HepG2 (cell line): ENCODE measurements around the gene ANTKMT. TPM values are rescaled to one million over a fixed set of nuclear protein-coding genes. Genes with fewer than 3 reads are reported as not detected.

Experiments used
- EP300 ChIP-seq, 3 experiments: sonication (generic) in 1 of 3; formaldehyde crosslinking in 1 of 3; IDR thresholded peaks; 2 replicates each; pipeline versions ENCODE4 v1.5.1 to v1.6.1; 2011 to 2020; ENCODE audit warnings: low read depth in 2 of 3, low read length in 2 of 3, borderline replicate concordance in 1 of 3, improper control_type of control experiment in 1 of 3, mild to moderate bottlenecking in 1 of 3, missing genetic modification reagents in 1 of 3, moderate library complexity in 1 of 3
- FOXO4 ChIP-seq: sonication (generic); formaldehyde crosslinking; conservative IDR thresholded peaks from 2 replicates; pipeline ENCODE4 v1.8.1; 2023; ENCODE audit warnings: missing genetic modification reagents
- HMGXB3 ChIP-seq: sonication (generic); formaldehyde crosslinking; IDR thresholded peaks from 2 replicates; pipeline ENCODE4 v1.4.0; 2020; ENCODE audit warnings: missing genetic modification reagents, borderline replicate concordance
- NCOA1 ChIP-seq: sonication (generic); formaldehyde crosslinking; IDR thresholded peaks from 2 replicates; pipeline ENCODE4 v1.9.0; 2021; ENCODE audit warnings: missing genetic modification reagents
- NONO ChIP-seq, 2 experiments: fragments of 450-650 bp in 1 of 2; sonication (generic) in 1 of 2; formaldehyde crosslinking in 1 of 2; IDR thresholded peaks in 1 of 2; conservative IDR thresholded peaks in 1 of 2; 2 replicates each; pipeline versions ENCODE4 v1.6.1 to v1.8.0; 2017 to 2022; ENCODE audit warnings: mild to moderate bottlenecking in 1 of 2, missing genetic modification reagents in 1 of 2, moderate library complexity in 1 of 2
- PHB2 ChIP-seq: fragments of 450-650 bp; IDR thresholded peaks from 2 replicates; pipeline ENCODE4 v1.6.1; 2018; ENCODE audit not compliant: partially characterized antibody
- RFX1 ChIP-seq: fragments of 450-650 bp; IDR thresholded peaks from 2 replicates; pipeline ENCODE4 v1.6.1; 2017
- SETDB1 ChIP-seq: sonication (generic); formaldehyde crosslinking; IDR thresholded peaks from 2 replicates; pipeline ENCODE4 v1.5.1; 2020; ENCODE audit warnings: missing genetic modification reagents, mild to moderate bottlenecking, borderline replicate concordance
- U2AF1 ChIP-seq: fragments of 200-400 bp; formaldehyde crosslinking; optimal IDR thresholded peaks from 2 replicates; pipeline ENCODE3; 2017; ENCODE audit warnings: mild to moderate bottlenecking, low read depth, low read length
- ZBTB7B ChIP-seq: sonication (generic); formaldehyde crosslinking; IDR thresholded peaks from 2 replicates; pipeline ENCODE4 v1.4.0; 2020; ENCODE audit warnings: missing genetic modification reagents
- ZKSCAN5 ChIP-seq: sonication (generic); formaldehyde crosslinking; IDR thresholded peaks from 2 replicates; pipeline ENCODE4 v1.5.1; 2020; ENCODE audit warnings: mild to moderate bottlenecking, missing genetic modification reagents
- ZNF101 ChIP-seq: sonication (generic); formaldehyde crosslinking; IDR thresholded peaks from 2 replicates; pipeline ENCODE4 v1.4.0; 2020; ENCODE audit warnings: mild to moderate bottlenecking, low read depth, missing genetic modification reagents, borderline replicate concordance
- ZNF20 ChIP-seq: sonication (generic); formaldehyde crosslinking; IDR thresholded peaks from 2 replicates; pipeline ENCODE4 v1.4.0; 2020; ENCODE audit warnings: mild to moderate bottlenecking, moderate library complexity, missing genetic modification reagents
- ZNF276 ChIP-seq: sonication (generic); formaldehyde crosslinking; IDR thresholded peaks from 2 replicates; pipeline ENCODE4 v1.4.0; 2020; ENCODE audit warnings: mild to moderate bottlenecking, low read depth, missing genetic modification reagents
- ZNF546 ChIP-seq: sonication (generic); formaldehyde crosslinking; conservative IDR thresholded peaks from 2 replicates; pipeline ENCODE4 v1.8.1; 2023; ENCODE audit warnings: mild to moderate bottlenecking, missing genetic modification reagents
- ZNF703 ChIP-seq: sonication (generic); formaldehyde crosslinking; IDR thresholded peaks from 2 replicates; pipeline ENCODE4 v1.5.1; 2020; ENCODE audit warnings: missing genetic modification reagents, mild to moderate bottlenecking, moderate library complexity, borderline replicate concordance
- ZNF746 ChIP-seq: sonication (generic); formaldehyde crosslinking; IDR thresholded peaks from 2 replicates; pipeline ENCODE4 v1.8.0; 2022; ENCODE audit warnings: mild to moderate bottlenecking, missing genetic modification reagents
- ZNF816 ChIP-seq: sonication (generic); formaldehyde crosslinking; IDR thresholded peaks from 2 replicates; pipeline ENCODE4 v1.8.0; 2022; ENCODE audit warnings: missing genetic modification reagents, mild to moderate bottlenecking, borderline replicate concordance
- ZSCAN20 ChIP-seq: sonication (generic); formaldehyde crosslinking; IDR thresholded peaks from 2 replicates; pipeline ENCODE4 v1.4.0; 2020; ENCODE audit warnings: missing genetic modification reagents, mild to moderate bottlenecking, borderline replicate concordance
- polyA plus RNA-seq, 8 experiments: library from polyadenylated mRNA; depleted of rRNA in 3 of 8; stranded (reverse) in 7 of 8; unstranded in 1 of 8; fragments of >200 nt; fragmentation: Illumina TruSeq in 4 of 8; extraction: Trizol in 4 of 8; gene quantifications; 2 replicates each; pipeline versions ENCODE4 v1.2.1 to v1.2.3, GENCODE V29; 2011 to 2016; ENCODE audit warnings: low read depth in 4 of 8, missing spikeins in 1 of 8, mixed read lengths in 1 of 8; ENCODE audit not compliant: insufficient read depth in 1 of 8
- total RNA-seq, 5 experiments: library from RNA; depleted of rRNA; stranded (reverse); fragments of >200 nt; fragmentation: Illumina TruSeq; extraction: Trizol; gene quantifications; 2 replicates each; pipeline ENCODE4 v1.2.3, GENCODE V29; 2016; ENCODE audit warnings: low read depth in 1 of 5
- TF ChIP-seq, protein P1 (sequence below): sonication (generic); formaldehyde crosslinking; IDR thresholded peaks from 2 replicates; pipeline ENCODE4 v1.4.0; 2020; ENCODE audit warnings: mild to moderate bottlenecking, low read depth, missing genetic modification reagents

The ANTKMT gene
- total and polyA plus RNA-seq, 2 of the 13 experiments (the other 11 are each of a cell fraction or from before 2014, with no cell fraction given): 7.5 to 47.8 TPM

GRCh38 chr16:700684-701584 lies 20.0 kb upstream of the ANTKMT start (continued):
- 0 out of 2 replicates have a peak, but pooled peaks have one; percentile 89 for TF ChIP-seq FOXO4 (CRISPR knock-in tag)
- no peak for TF ChIP-seq U2AF1
- TF ChIP-seq, protein P1, sequence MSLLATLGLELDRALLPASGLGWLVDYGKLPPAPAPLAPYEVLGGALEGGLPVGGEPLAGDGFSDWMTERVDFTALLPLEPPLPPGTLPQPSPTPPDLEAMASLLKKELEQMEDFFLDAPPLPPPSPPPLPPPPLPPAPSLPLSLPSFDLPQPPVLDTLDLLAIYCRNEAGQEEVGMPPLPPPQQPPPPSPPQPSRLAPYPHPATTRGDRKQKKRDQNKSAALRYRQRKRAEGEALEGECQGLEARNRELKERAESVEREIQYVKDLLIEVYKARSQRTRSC (CRISPR knock-in tag): no peak
- TF ChIP-seq ZNF546 (CRISPR knock-in tag): 0 out of 2 replicates have a peak, but pooled peaks have one; percentile 38
- TF ChIP-seq HMGXB3 (CRISPR knock-in tag): no peak
- TF ChIP-seq ZKSCAN5 (CRISPR knock-in tag): no peak
- TF ChIP-seq ZNF276 (CRISPR knock-in tag): peak; percentile 40; the same call in 1 of the 2 replicates
- TF ChIP-seq NONO (IDR thresholded peaks at IDR 0.05): no peak
- no peak for TF ChIP-seq NONO (CRISPR knock-in tag; conservative IDR thresholded peaks at IDR 0.05)
- TF ChIP-seq ZNF101 (CRISPR knock-in tag): no peak
- no peak for TF ChIP-seq RFX1
- TF ChIP-seq ZNF816 (CRISPR knock-in tag): no peak
- no peak for TF ChIP-seq PHB2
- TF ChIP-seq EP300 (IDR thresholded peaks at IDR 0.05; ENCODE audit: low read depth in 2 of 2, low read length in 2 of 2): no peak
- no peak for TF ChIP-seq EP300 (CRISPR knock-in tag; IDR thresholded peaks at IDR 0.05; ENCODE audit: borderline replicate concordance)
- no peak for TF ChIP-seq SETDB1
- no peak for TF ChIP-seq ZBTB7B
- TF ChIP-seq ZNF703: no peak
- TF ChIP-seq ZSCAN20 (CRISPR knock-in tag): peak; percentile 95
- no peak for TF ChIP-seq NCOA1 (CRISPR knock-in tag)
- TF ChIP-seq ZNF746 (CRISPR knock-in tag): no peak
- no peak for TF ChIP-seq ZNF20 (CRISPR knock-in tag)
